Measurements from ENCODE around the gene JADE3.
A peak's percentile ranks its signal among the peaks of the same experiment; 100 is the strongest.

Gene JADE3

GRCh38 chrX:46912098-46912602 lies at the start of gene JADE3:
JADE3 (plus strand) TSS chrX:46912421; CDS start chrX:46984895, 72,474 bp downstream.
- no peak for TF ChIP-seq CTCF (IDR thresholded peaks at IDR 0.05; ENCODE audit: borderline replicate concordance, insufficient read depth, low read depth, low read length)
- H3K4me3 ChIP-seq (ENCODE audit: low read depth, low read length), result peak within 1 kb of the TSS; percentile 14

GRCh38 chrX:46863072-46863471 lies 49.1 kb upstream of the JADE3 start:
- TF ChIP-seq CTCF (IDR thresholded peaks at IDR 0.05; ENCODE audit: borderline replicate concordance, insufficient read depth, low read depth, low read length), result no peak

GRCh38 chrX:46864606-46865005 lies 47.6 kb upstream of the JADE3 start:
- TF ChIP-seq CTCF (IDR thresholded peaks at IDR 0.05; ENCODE audit: borderline replicate concordance, insufficient read depth, low read depth, low read length), result no peak
- H3K4me3 ChIP-seq (ENCODE audit: low read depth, low read length), result no peak overlapping the region

More at GRCh38 chrX:46863072-46863471, 49.1 kb upstream of the JADE3 start:
- no peak overlapping the region for H3K4me3 ChIP-seq (ENCODE audit: low read depth, low read length)

- H3K4me3 ChIP-seq (ENCODE audit: low read depth, low read length), result no peak overlapping the region
- TF ChIP-seq CTCF (IDR thresholded peaks at IDR 0.05; ENCODE audit: borderline replicate concordance, insufficient read depth, low read depth, low read length), result no peak
Observed at GRCh38 chrX:46865281-46865680, 46.9 kb upstream of the JADE3 start.

- TF ChIP-seq CTCF (IDR thresholded peaks at IDR 0.05; ENCODE audit: borderline replicate concordance, insufficient read depth, low read depth, low read length), result no peak
- H3K4me3 ChIP-seq (ENCODE audit: low read depth, low read length), result no peak overlapping the region
Observed at GRCh38 chrX:46866726-46867125, 45.5 kb upstream of the JADE3 start.

GRCh38 chrX:46873746-46874145 lies 38.5 kb upstream of the JADE3 start:
- H3K4me3 ChIP-seq (ENCODE audit: low read depth, low read length), result no peak overlapping the region
- no peak for TF ChIP-seq CTCF (IDR thresholded peaks at IDR 0.05; ENCODE audit: borderline replicate concordance, insufficient read depth, low read depth, low read length)

- no peak for TF ChIP-seq CTCF (IDR thresholded peaks at IDR 0.05; ENCODE audit: borderline replicate concordance, insufficient read depth, low read depth, low read length)
- H3K4me3 ChIP-seq (ENCODE audit: low read depth, low read length), result no peak overlapping the region
Observed at GRCh38 chrX:46876901-46877300, 35.3 kb upstream of the JADE3 start.

Measured in GM12875 (cell line).